ENCODE results near the gene PBLD.

- TF ChIP-seq CTCF (IDR thresholded peaks at IDR 0.05) (no peak), POLR2AphosphoS5 (IDR thresholded peaks at IDR 0.05) (no peak)
Measured at GRCh38 chr10:68249297-68249696, 83.4 kb downstream of the PBLD start.

Measured in gastroesophageal sphincter (tissue), 3 donors.